GM21381 (cell line): ENCODE measurements around the gene CDH4.

Experiments used
- ATAC-seq: cut with Tn5 transposase; IDR thresholded peaks from one replicate; pipeline ENCODE4 v1.9.1; 2021; ENCODE audit warnings: mild to moderate bottlenecking, moderate library complexity; ENCODE audit not compliant: unreplicated experiment

The CDH4 gene

GRCh38 chr20:61251529-61252393, at the start of gene CDH4:
Gene CDH4 (plus strand): TSS chr20:61252261.
- no peak for ATAC-seq

- no peak for ATAC-seq
These were observed 48.7 kb upstream of the CDH4 start for GRCh38 chr20:61203320-61203719.

GRCh38 chr20:61204206-61204605, 47.9 kb upstream of the CDH4 start:
- ATAC-seq = no peak

- no peak for ATAC-seq
These were observed 46.3 kb upstream of the CDH4 start for GRCh38 chr20:61205769-61206168.

GRCh38 chr20:61210862-61211261, 41.2 kb upstream of the CDH4 start:
- no peak for ATAC-seq

GRCh38 chr20:61217848-61218247, 34.2 kb upstream of the CDH4 start:
- no peak for ATAC-seq

GRCh38 chr20:61219021-61219431, 33.0 kb upstream of the CDH4 start:
- ATAC-seq = no peak

- ATAC-seq = no peak
These were observed 31.9 kb upstream of the CDH4 start for GRCh38 chr20:61220131-61220530.

- no peak for ATAC-seq
These were observed 31.3 kb upstream of the CDH4 start for GRCh38 chr20:61220626-61221325.

- no peak for ATAC-seq
These were observed 29.4 kb upstream of the CDH4 start for GRCh38 chr20:61222699-61223098.

GRCh38 chr20:61223121-61223520, 28.9 kb upstream of the CDH4 start:
- ATAC-seq = no peak

GRCh38 chr20:61230166-61230565, 21.9 kb upstream of the CDH4 start:
- no peak for ATAC-seq

GRCh38 chr20:61233590-61233989, 18.5 kb upstream of the CDH4 start:
- ATAC-seq = no peak

- ATAC-seq = no peak
These were observed 17.7 kb upstream of the CDH4 start for GRCh38 chr20:61234224-61234890.

- ATAC-seq = no peak
These were observed 15.3 kb upstream of the CDH4 start for GRCh38 chr20:61236713-61237112.

GRCh38 chr20:61238813-61239212, 13.2 kb upstream of the CDH4 start:
- ATAC-seq = no peak

GRCh38 chr20:61240814-61241213, 11.2 kb upstream of the CDH4 start:
- no peak for ATAC-seq

- ATAC-seq = no peak
These were observed 7.8 kb upstream of the CDH4 start for GRCh38 chr20:61244213-61244612.

GRCh38 chr20:61246269-61246668, 5.8 kb upstream of the CDH4 start:
- ATAC-seq = no peak

- ATAC-seq = no peak
These were observed 2.4 kb upstream of the CDH4 start for GRCh38 chr20:61249626-61250025.

- no peak for ATAC-seq
These were observed 671 bp downstream of the CDH4 start for GRCh38 chr20:61252601-61253263.
